ENCODE data around the gene FGF21.

GRCh38 chr19:48755787-48756186 lies 463 bp downstream of the FGF21 start:
- TF ChIP-seq JUNB (IDR thresholded peaks at IDR 0.05) (no peak), E2F6 (IDR thresholded peaks at IDR 0.05; ENCODE audit: borderline replicate concordance, low read depth) (no peak), USF2 (IDR thresholded peaks at IDR 0.05) (no peak), SREBF2 (IDR thresholded peaks at IDR 0.05) (no peak), CTCF (IDR thresholded peaks at IDR 0.05) (no peak), GATA3 (IDR thresholded peaks at IDR 0.05; ENCODE audit: borderline replicate concordance) (no peak), CEBPB (IDR thresholded peaks at IDR 0.05) (no peak), SMC3 (IDR thresholded peaks at IDR 0.05) (no peak), REST (IDR thresholded peaks at IDR 0.05) (no peak), MYC (IDR thresholded peaks at IDR 0.05; ENCODE audit: borderline replicate concordance, low read length) (no peak), HMGXB4 (CRISPR knock-in tag; IDR thresholded peaks at IDR 0.05; ENCODE audit: borderline replicate concordance) (no peak)

All from A549 (cell line).